GM12878 (cell line): ENCODE data around the gene SCRN1. TPM values are rescaled to one million over a fixed set of nuclear protein-coding genes. Genes with fewer than 3 reads are reported as not detected.

Experiments used
- ATAC-seq: fragments of 200-7000 bp; cut with Tn5 transposase; 3 replicates; pipeline ENCODE4 v1.9.1; 2020; ENCODE audit warnings: mild to moderate bottlenecking, moderate library complexity
- BruUV-seq: library from RNA; stranded (reverse); fragments of 400-500 nt; replicated peaks from 2 replicates; lab custom pipeline; 2021; lab: Mats Ljungman, UMichigan
- CTCF ChIA-PET: fragments of 300-600 bp; sonication (Branson Sonifier 250); formaldehyde crosslinking; extraction: SDS; loops from one replicate; lab custom pipeline; 2021; ENCODE audit warnings: inconsistent platforms; lab: Yijun Ruan, JAX
- POLR2A ChIA-PET: fragments of 350-600 bp; formaldehyde crosslinking; extraction: SDS; loops from one replicate; lab custom pipeline; 2021; ENCODE audit warnings: inconsistent platforms; lab: Charles Lee
- RAD21 ChIA-PET: fragments of 300-600 bp; sonication (Branson Sonifier 250); formaldehyde crosslinking; loops from one replicate; lab custom pipeline; 2023; ENCODE audit warnings: antibody characterized with exemption; ENCODE audit not compliant: unreplicated experiment; lab: Charles Lee
- SMC1A ChIA-PET: fragments of 300-600 bp; sonication (Branson Sonifier 250); formaldehyde crosslinking; loops from one replicate; lab custom pipeline; 2023; ENCODE audit not compliant: unreplicated experiment, uncharacterized antibody; lab: Charles Lee
- DNase-seq: peaks from one replicate; pipeline ENCODE4 v3.0.0-alpha.2; 2011; ENCODE audit warnings: low read depth, low spot score
- FAIRE-seq: peaks from 3 replicates; lab custom pipeline; 2011; peaks lifted over from hg19 to GRCh38; lab: Jason Lieb, UNC
- H2AFZ ChIP-seq: 2 replicates; pipeline ENCODE4 v1.6.0; 2011; ENCODE audit warnings: low read depth, low read length, control low read depth; ENCODE audit not compliant: control insufficient read depth
- H3K27ac ChIP-seq: 2 replicates; pipeline ENCODE4 v1.5.1; 2011; ENCODE audit warnings: control low read depth; ENCODE audit not compliant: control insufficient read depth, insufficient read depth
- H3K27me3 ChIP-seq, 2 experiments: replicated peaks in 1 of 2; 2 replicates each; pipeline versions ENCODE4 v1.6.0 to v1.6.1; 2011; ENCODE audit warnings: low read length in 1 of 2; ENCODE audit not compliant: control insufficient read depth in 2 of 2, insufficient read depth in 2 of 2
- H3K36me3 ChIP-seq, 2 experiments: 2 replicates each; pipeline ENCODE4 v1.5.1; 2011; ENCODE audit warnings: low read length in 1 of 2; ENCODE audit not compliant: control insufficient read depth in 2 of 2, insufficient read depth in 2 of 2
- H3K4me1 ChIP-seq: 2 replicates; pipeline ENCODE4 v1.6.1; 2011; ENCODE audit warnings: mild to moderate bottlenecking, low read length, moderate library complexity, mixed read lengths; ENCODE audit not compliant: control insufficient read depth, insufficient read depth
- H3K4me2 ChIP-seq: 2 replicates; pipeline ENCODE4 v1.6.0; 2011; ENCODE audit warnings: control low read depth; ENCODE audit not compliant: control insufficient read depth, insufficient read depth
- H3K4me3 ChIP-seq: fragments of 200-600 bp; sonication (generic); 2 replicates; pipeline ENCODE4 v1.5.1; 2016
- H3K79me2 ChIP-seq: 2 replicates; pipeline ENCODE4 v1.6.0; 2011; ENCODE audit warnings: low read length; ENCODE audit not compliant: control insufficient read depth, insufficient read depth
- H3K9ac ChIP-seq: 2 replicates; pipeline ENCODE4 v1.8.0; 2011; ENCODE audit warnings: low read length, control low read depth, mixed read lengths; ENCODE audit not compliant: control insufficient read depth, insufficient read depth
- H3K9me3 ChIP-seq: replicated peaks from 3 replicates; pipeline ENCODE4 v1.5.1; 2011; ENCODE audit warnings: mild to moderate bottlenecking, low read length; ENCODE audit not compliant: control insufficient read depth, insufficient read depth
- H4K20me1 ChIP-seq: 2 replicates; pipeline ENCODE4 v1.6.0; 2011; ENCODE audit not compliant: control insufficient read depth, insufficient read depth
- CBX3 ChIP-seq: fragments of 200-600 bp; sonication (generic); IDR thresholded peaks from 2 replicates; pipeline ENCODE4 v1.6.1; 2016; ENCODE audit warnings: low read depth, borderline replicate concordance
- CHD4 ChIP-seq: fragments of 200-600 bp; sonication (generic); IDR thresholded peaks from 2 replicates; pipeline ENCODE4 v1.6.1; 2016; ENCODE audit warnings: mild to moderate bottlenecking
- SREBF2 ChIP-seq: IDR thresholded peaks from 2 replicates; pipeline ENCODE4 v1.6.1; 2012; ENCODE audit warnings: mild to moderate bottlenecking, low read length
- WGBS: methylation state at CpG from one replicate; pipeline ENCODE4 v1.1.6; 2016; ENCODE audit warnings: low lambda C conversion rate; ENCODE audit not compliant: insufficient replicate concordance, insufficient coverage; ENCODE audit errors: missing lambda C conversion rate; 5-methylcytosine and 5-hydroxymethylcytosine counted together
- in situ Hi-C: fragments of 300-500 bp; cut with MboI; formaldehyde crosslinking; loops from 9 replicates; pipeline ENCODE4 v1.14.3; 2018; ENCODE audit warnings: mixed read lengths
- intact Hi-C: fragments of 100-400 bp; cut with micrococcal nuclease; formaldehyde crosslinking; loops from one replicate; pipeline ENCODE4 v1.14.2; 2022; ENCODE audit not compliant: unreplicated experiment
- polyA plus RNA-seq, 11 experiments: library from polyadenylated mRNA; depleted of rRNA in 4 of 11; unstranded in 6 of 11; stranded (reverse) in 5 of 11; fragments of >200 nt; fragmentation: Nextera tagmentation in 4 of 11; fragmentation: Illumina TruSeq in 1 of 11; extraction: Ambion mirVana in 4 of 11; extraction: Trizol in 1 of 11; gene quantifications; 1 replicate in 1 of 11; 2 replicates in 10 of 11; pipeline versions ENCODE4 v1.2.1 to v1.2.3, GENCODE V29; 2011 to 2016; ENCODE audit warnings: inconsistent platforms in 2 of 11, missing spikeins in 2 of 11, low read depth in 1 of 11
- total RNA-seq, 4 experiments: library from RNA; depleted of rRNA in 3 of 4; stranded (reverse); fragments of >200 nt in 3 of 4; fragmentation: Illumina TruSeq in 1 of 4; extraction: Trizol in 1 of 4; gene quantifications; 2 replicates each; pipeline versions ENCODE4 v1.2.1 to v1.2.3, GENCODE V29; 2013 to 2021
- TF ChIP-seq, protein P1 (sequence below): fragments of 450-650 bp; IDR thresholded peaks from 2 replicates; pipeline ENCODE4 v1.6.1; 2017; ENCODE audit warnings: mild to moderate bottlenecking, moderate library complexity

Gene SCRN1
- total and polyA plus RNA-seq, 10 of the 15 experiments (the other 5 are each of a cell fraction or from before 2014, with no cell fraction given) = 11.1 to 67.6 (median 41.7) TPM

DNA sequence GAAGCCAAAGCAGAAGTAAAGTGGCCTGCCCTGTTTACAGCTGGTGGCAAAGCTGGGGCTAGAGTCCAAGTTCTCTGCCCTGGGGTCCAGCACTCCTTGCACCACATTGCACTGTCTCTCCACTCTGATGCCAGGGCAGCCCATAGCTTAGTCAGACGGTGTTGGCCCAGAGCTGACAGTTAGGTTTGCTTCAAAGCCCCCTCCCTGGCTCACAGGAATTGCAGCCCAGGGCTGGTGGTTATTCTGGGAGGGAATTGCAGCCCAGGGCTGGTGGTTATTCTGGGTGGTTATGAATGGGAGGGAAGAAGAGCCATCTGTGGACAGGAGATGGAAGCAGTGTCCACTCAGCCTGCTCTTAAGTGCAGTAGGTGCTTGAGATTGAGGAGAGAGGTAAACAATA is 88.9 kb downstream of the SCRN1 start:
- RAD21 ChIA-PET = no interaction called here
- no peak for ATAC-seq
- POLR2A ChIA-PET = no interaction called here
- H3K9ac ChIP-seq = no peak overlapping the region
- DNase-seq = no peak
- H3K36me3 ChIP-seq = no peaks in the 10 kb centered on the region
- H3K4me1 ChIP-seq = no peaks in the 10 kb centered on the region
- intact Hi-C loops (no loop called here), in situ Hi-C loops (no loop called here)
- WGBS = 29% methylated on average over 1 of the region's 1 CpG
- H3K9me3 ChIP-seq = no peaks in the 10 kb centered on the region
- no peak for FAIRE-seq
- no peak overlapping the region for H3K27ac ChIP-seq
- H4K20me1 ChIP-seq = no peaks in the 10 kb centered on the region
- CTCF ChIA-PET = interaction anchor here (1.1 kb wide), 1 partner anchor 21 kb away, joined by 4 read pairs; no protein-coding TSS in a partner anchor
- no peak overlapping the region for H3K4me2 ChIP-seq
- H3K4me3 ChIP-seq = no peak overlapping the region
- SMC1A ChIA-PET = no interaction called here
- no TSS peak for BruUV-seq
- TF ChIP-seq CBX3 = no peak
- TF ChIP-seq SREBF2 = no peak
- no peak for TF ChIP-seq CHD4
- TF ChIP-seq, protein P1, sequence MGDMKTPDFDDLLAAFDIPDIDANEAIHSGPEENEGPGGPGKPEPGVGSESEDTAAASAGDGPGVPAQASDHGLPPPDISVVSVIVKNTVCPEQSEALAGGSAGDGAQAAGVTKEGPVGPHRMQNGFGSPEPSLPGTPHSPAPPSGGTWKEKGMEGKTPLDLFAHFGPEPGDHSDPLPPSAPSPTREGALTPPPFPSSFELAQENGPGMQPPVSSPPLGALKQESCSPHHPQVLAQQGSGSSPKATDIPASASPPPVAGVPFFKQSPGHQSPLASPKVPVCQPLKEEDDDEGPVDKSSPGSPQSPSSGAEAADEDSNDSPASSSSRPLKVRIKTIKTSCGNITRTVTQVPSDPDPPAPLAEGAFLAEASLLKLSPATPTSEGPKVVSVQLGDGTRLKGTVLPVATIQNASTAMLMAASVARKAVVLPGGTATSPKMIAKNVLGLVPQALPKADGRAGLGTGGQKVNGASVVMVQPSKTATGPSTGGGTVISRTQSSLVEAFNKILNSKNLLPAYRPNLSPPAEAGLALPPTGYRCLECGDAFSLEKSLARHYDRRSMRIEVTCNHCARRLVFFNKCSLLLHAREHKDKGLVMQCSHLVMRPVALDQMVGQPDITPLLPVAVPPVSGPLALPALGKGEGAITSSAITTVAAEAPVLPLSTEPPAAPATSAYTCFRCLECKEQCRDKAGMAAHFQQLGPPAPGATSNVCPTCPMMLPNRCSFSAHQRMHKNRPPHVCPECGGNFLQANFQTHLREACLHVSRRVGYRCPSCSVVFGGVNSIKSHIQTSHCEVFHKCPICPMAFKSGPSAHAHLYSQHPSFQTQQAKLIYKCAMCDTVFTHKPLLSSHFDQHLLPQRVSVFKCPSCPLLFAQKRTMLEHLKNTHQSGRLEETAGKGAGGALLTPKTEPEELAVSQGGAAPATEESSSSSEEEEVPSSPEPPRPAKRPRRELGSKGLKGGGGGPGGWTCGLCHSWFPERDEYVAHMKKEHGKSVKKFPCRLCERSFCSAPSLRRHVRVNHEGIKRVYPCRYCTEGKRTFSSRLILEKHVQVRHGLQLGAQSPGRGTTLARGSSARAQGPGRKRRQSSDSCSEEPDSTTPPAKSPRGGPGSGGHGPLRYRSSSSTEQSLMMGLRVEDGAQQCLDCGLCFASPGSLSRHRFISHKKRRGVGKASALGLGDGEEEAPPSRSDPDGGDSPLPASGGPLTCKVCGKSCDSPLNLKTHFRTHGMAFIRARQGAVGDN = no peak
- H3K27me3 ChIP-seq = no peaks in the 10 kb centered on the region
- no peak overlapping the region for H2AFZ ChIP-seq
- H3K79me2 ChIP-seq = no peaks in the 10 kb centered on the region
